HepG2 (cell line): ENCODE measurements around the gene DMBT1. TPM values are rescaled to one million over a fixed set of nuclear protein-coding genes. Genes with fewer than 3 reads are reported as not detected.

ENCODE experiments used
- ATAC-seq: fragments of 200-7000 bp; cut with Tn5 transposase; 3 replicates; pipeline ENCODE4 v1.9.1; 2020; ENCODE audit warnings: mild to moderate bottlenecking, moderate library complexity
- BruUV-seq: library from RNA; stranded (reverse); fragments of 400-500 nt; replicated peaks from 2 replicates; lab custom pipeline; 2021; lab: Mats Ljungman, UMichigan
- CTCF ChIA-PET: fragments of 300-600 bp; formaldehyde crosslinking; extraction: SDS; loops from one replicate; lab custom pipeline; 2021; ENCODE audit warnings: low total read pairs, inconsistent platforms, low intra/inter-chr PET ratio; lab: Yijun Ruan, JAX
- POLR2A ChIA-PET: fragments of 350-600 bp; sonication (Branson Sonifier 250); formaldehyde crosslinking; loops from one replicate; lab custom pipeline; 2020; ENCODE audit warnings: antibody characterized with exemption, inconsistent platforms; lab: Yijun Ruan, JAX
- DNase-seq: peaks from one replicate; pipeline ENCODE4 v3.0.0-alpha.2; 2015; ENCODE audit warnings: low spot score
- FAIRE-seq: peaks from 3 replicates; lab custom pipeline; 2011; peaks lifted over from hg19 to GRCh38; lab: Jason Lieb, UNC
- H2AFZ ChIP-seq: one replicate; pipeline ENCODE4 v1.6.1; 2011; ENCODE audit warnings: low read length, inconsistent platforms
- H3K27ac ChIP-seq: fragments of 300-600 bp; 3 replicates; pipeline ENCODE4 v1.8.0; 2011; ENCODE audit warnings: mixed run types, mild to moderate bottlenecking, mixed read lengths, low read length, inconsistent platforms; ENCODE audit not compliant: insufficient read depth; ENCODE audit errors: extremely low read length
- H3K27me3 ChIP-seq, 2 experiments: fragments of 200-600 bp in 1 of 2; 2 replicates in 1 of 2; 3 replicates in 1 of 2; pipeline versions ENCODE4 v1.6.0 to v1.8.0; 2011; ENCODE audit warnings: low read length in 2 of 2, mild to moderate bottlenecking in 2 of 2, moderate library complexity in 2 of 2, inconsistent platforms in 1 of 2; ENCODE audit not compliant: insufficient read depth in 2 of 2, control insufficient read depth in 1 of 2
- H3K36me3 ChIP-seq, 2 experiments: fragments of 200-600 bp in 1 of 2; replicated peaks in 1 of 2; 2 replicates in 1 of 2; 3 replicates in 1 of 2; pipeline versions ENCODE4 v1.5.1 to v1.8.0; 2011; ENCODE audit warnings: low read length in 2 of 2, inconsistent platforms in 1 of 2; ENCODE audit not compliant: insufficient read depth in 2 of 2, control insufficient read depth in 1 of 2
- H3K4me1 ChIP-seq: 2 replicates; pipeline ENCODE4 v1.5.1; 2012; ENCODE audit warnings: low read length, inconsistent platforms; ENCODE audit not compliant: insufficient read depth
- H3K4me2 ChIP-seq: 2 replicates; pipeline ENCODE4 v1.6.0; 2011; ENCODE audit warnings: low read depth, low read length, inconsistent platforms
- H3K4me3 ChIP-seq, 3 experiments: fragments of 200-600 bp in 1 of 3; sonication (generic), shearing (Covaris generic) in 1 of 3; replicated peaks in 1 of 3; 2 replicates each; pipeline ENCODE4 v1.5.1; 2011 to 2016; ENCODE audit warnings: low read length in 3 of 3, inconsistent platforms in 2 of 3, low read depth in 2 of 3, mild to moderate bottlenecking in 2 of 3, control low read depth in 1 of 3, mixed read lengths in 1 of 3; ENCODE audit not compliant: insufficient read depth in 1 of 3
- H3K79me2 ChIP-seq: one replicate; pipeline ENCODE4 v1.6.1; 2011; ENCODE audit warnings: low read length, inconsistent platforms; ENCODE audit not compliant: insufficient read depth
- H3K9ac ChIP-seq: 2 replicates; pipeline ENCODE4 v1.6.0; 2011; ENCODE audit warnings: mild to moderate bottlenecking, low read depth, low read length, inconsistent platforms; ENCODE audit not compliant: insufficient read depth
- H3K9me3 ChIP-seq: 2 replicates; pipeline ENCODE4 v1.5.1; 2012; ENCODE audit warnings: mild to moderate bottlenecking, low read length
- H4K20me1 ChIP-seq: 2 replicates; pipeline ENCODE4 v1.6.0; 2011; ENCODE audit warnings: inconsistent platforms, mild to moderate bottlenecking, low read length, moderate library complexity; ENCODE audit not compliant: insufficient read depth
- KLF6 ChIP-seq: IDR thresholded peaks from 2 replicates; pipeline ENCODE4 v1.8.0; 2016; ENCODE audit warnings: missing biosample characterization, missing genetic modification reagents
- ZNF24 ChIP-seq: fragments of 450-650 bp; IDR thresholded peaks from 2 replicates; pipeline ENCODE4 v1.6.1; 2017; ENCODE audit warnings: antibody characterized with exemption, mild to moderate bottlenecking
- ZNF710 ChIP-seq: sonication (generic); formaldehyde crosslinking; IDR thresholded peaks from 2 replicates; pipeline ENCODE4 v1.5.0; 2020; ENCODE audit warnings: mild to moderate bottlenecking, missing genetic modification reagents, borderline replicate concordance
- WGBS: methylation state at CpG from one replicate; pipeline ENCODE4 v1.1.6; 2017; ENCODE audit warnings: low lambda C conversion rate; 5-methylcytosine and 5-hydroxymethylcytosine counted together
- in situ Hi-C: cut with HindIII; loops from 2 replicates; pipeline ENCODE4 v1.10.0; 2017; ENCODE audit warnings: low pct_unique_long_range_greater_than_20kb; ENCODE audit not compliant: extremely low pct_ligation_motif_present
- intact Hi-C: fragments of 100-400 bp; cut with micrococcal nuclease; formaldehyde crosslinking; loops from one replicate; pipeline ENCODE4 v1.10.0; 2022; ENCODE audit not compliant: unreplicated experiment
- polyA plus RNA-seq, 8 experiments: library from polyadenylated mRNA; depleted of rRNA in 3 of 8; stranded (reverse) in 7 of 8; unstranded in 1 of 8; fragments of >200 nt; fragmentation: Illumina TruSeq in 4 of 8; extraction: Trizol in 4 of 8; gene quantifications; 2 replicates each; pipeline versions ENCODE4 v1.2.1 to v1.2.3, GENCODE V29; 2011 to 2016; ENCODE audit warnings: low read depth in 4 of 8, missing spikeins in 1 of 8, mixed read lengths in 1 of 8; ENCODE audit not compliant: insufficient read depth in 1 of 8
- total RNA-seq, 5 experiments: library from RNA; depleted of rRNA; stranded (reverse); fragments of >200 nt; fragmentation: Illumina TruSeq; extraction: Trizol; gene quantifications; 2 replicates each; pipeline ENCODE4 v1.2.3, GENCODE V29; 2016; ENCODE audit warnings: low read depth in 1 of 5

Gene DMBT1
- total and polyA plus RNA-seq, 2 of the 13 experiments (the other 11 are each of a cell fraction or from before 2014, with no cell fraction given): not detected

GRCh38 chr10:122646511-122647382 lies 86.2 kb downstream of the DMBT1 start:
- no peak overlapping the region for H2AFZ ChIP-seq
- no TSS peak for BruUV-seq
- peaks cover 2 to 19% of the 10 kb centered on the region in 2 experiments; a peak in 3 of 5 replicates for H3K27me3 ChIP-seq
- H4K20me1 ChIP-seq: no peaks in the 10 kb centered on the region
- no peak for FAIRE-seq
- ChIA-PET CTCF (interaction anchor here (2.8 kb wide), 1 partner anchor 57 kb away, joined by 20 read pairs; no protein-coding TSS in a partner anchor), POLR2A (no interaction called here)
- in situ Hi-C loops: loop anchor here (5.0 to 25.0 kb wide), 2 partner anchors 56 to 916 kb away; no protein-coding TSS in a partner anchor
- DNase-seq: no peak
- H3K36me3 ChIP-seq: no peaks in the 10 kb centered on the region
- TF ChIP-seq KLF6 (CRISPR knock-in tag) (no peak), ZNF710 (CRISPR knock-in tag) (no peak), ZNF24 (0 out of 2 replicates have a peak, but pooled peaks have one; percentile 16)
- TF ChIP-seq, all 625 proteins: peak for 1
- no peaks in the 10 kb centered on the region for H3K4me1 ChIP-seq
- H3K9me3 ChIP-seq: no peaks in the 10 kb centered on the region
- no peak overlapping the region for H3K4me3 ChIP-seq
- no peak for ATAC-seq
- intact Hi-C loops: no loop called here
- no peak overlapping the region for H3K27ac ChIP-seq
- no peak overlapping the region for H3K9ac ChIP-seq
- H3K4me2 ChIP-seq: no peak overlapping the region
- 6% methylated on average over 6 of the region's 10 CpGs for WGBS
- H3K79me2 ChIP-seq: no peaks in the 10 kb centered on the region
